ENCODE data around the gene TYMP. TPM values are rescaled to one million over a fixed set of nuclear protein-coding genes. Genes with fewer than 3 reads are reported as not detected.
A peak's percentile ranks its signal among the peaks of the same experiment; 100 is the strongest.

TYMP gene, protein sequence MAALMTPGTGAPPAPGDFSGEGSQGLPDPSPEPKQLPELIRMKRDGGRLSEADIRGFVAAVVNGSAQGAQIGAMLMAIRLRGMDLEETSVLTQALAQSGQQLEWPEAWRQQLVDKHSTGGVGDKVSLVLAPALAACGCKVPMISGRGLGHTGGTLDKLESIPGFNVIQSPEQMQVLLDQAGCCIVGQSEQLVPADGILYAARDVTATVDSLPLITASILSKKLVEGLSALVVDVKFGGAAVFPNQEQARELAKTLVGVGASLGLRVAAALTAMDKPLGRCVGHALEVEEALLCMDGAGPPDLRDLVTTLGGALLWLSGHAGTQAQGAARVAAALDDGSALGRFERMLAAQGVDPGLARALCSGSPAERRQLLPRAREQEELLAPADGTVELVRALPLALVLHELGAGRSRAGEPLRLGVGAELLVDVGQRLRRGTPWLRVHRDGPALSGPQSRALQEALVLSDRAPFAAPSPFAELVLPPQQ
- total RNA-seq (2014; rRNA removed): 12.3 and 21.8 TPM in 2 replicates
- percentile 64 among the genes with signal in this experiment for Bru-seq, nascent RNA
- percentile 54 among the genes with signal in this experiment for BruChase-seq, experiment 1, labeled RNA remaining after a 6-hour chase
- percentile 62 among the genes with signal in this experiment for BruChase-seq, experiment 2, labeled RNA remaining after a 2-hour chase
- long read RNA-seq, transcript TYMP-208 (9 exons, 1,751 nt): minor isoform, 18 of 165 reads
- long read RNA-seq, transcript TYMP-202 (10 exons, 1,614 nt): minor isoform, 9 of 165 reads
- long read RNA-seq, transcript TYMP-201 (10 exons, 1,630 nt): major isoform, 35 of 165 reads
- long read RNA-seq, partial matches to known transcripts: 47 of 165 reads
- long read RNA-seq, other reads (novel, unspliced or antisense): 54 of 165 reads

DNA sequence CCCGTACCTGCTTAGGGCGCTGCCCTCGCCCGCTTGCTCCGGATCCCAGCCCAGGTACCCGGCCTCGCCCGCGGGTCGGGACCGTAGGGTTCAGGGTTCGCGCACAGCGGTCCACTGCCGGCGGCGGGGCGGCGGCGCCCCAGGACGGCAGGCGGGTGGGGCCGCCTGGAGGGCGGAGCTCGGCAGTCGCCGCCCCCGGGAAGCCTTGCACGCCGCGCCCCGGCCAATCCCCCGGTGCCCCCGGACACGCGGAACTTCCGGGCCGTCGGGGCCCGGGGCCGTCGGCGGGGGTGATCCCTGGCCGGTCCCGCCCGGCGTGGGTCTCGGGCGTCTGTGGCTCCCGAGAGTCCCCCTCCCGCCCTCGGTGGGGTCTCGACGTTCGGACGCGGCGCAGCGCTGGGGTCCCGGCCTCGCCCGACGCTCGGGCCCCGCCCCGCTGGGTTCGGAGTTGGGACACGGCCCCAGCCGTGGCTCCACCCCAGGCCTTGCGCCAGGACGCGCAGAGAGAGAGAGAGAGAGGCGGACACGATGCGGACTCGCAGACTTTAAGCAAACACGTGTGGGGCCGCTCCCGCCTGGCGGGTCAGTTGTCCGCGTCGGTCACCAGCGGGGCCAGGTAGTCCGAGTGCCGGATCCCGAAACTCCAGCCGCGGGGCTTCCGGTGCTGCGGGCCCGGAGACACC, at the start of gene TYMP:
Gene TYMP, minus strand, starts transcription at position 116 of the 683 bp plus-strand sequence. CDS start 303 bp downstream, outside the sequence.
- Histone ChIP-seq H2AFZ (ENCODE audit: low read length) (peak within 1 kb of the TSS; percentile 81), H3K27me3 (ENCODE audit: low read length) (no peaks in the 10 kb centered on the region), H3K36me3 (ENCODE audit: low read depth, low read length) (no peaks in the 10 kb centered on the region), H3F3A (ENCODE audit: low read length, unreplicated experiment) (no peaks in the 10 kb centered on the region), H3K9me3 (ENCODE audit: low read length) (no peaks in the 10 kb centered on the region), H3K4me1 (ENCODE audit: insufficient read depth, low read length) (peaks cover 10% of the 10 kb centered on the region; the same call in 1 of the 2 replicates), H3K27ac (ENCODE audit: low read length) (peak within 1 kb of the TSS; percentile 75), H3K4me2 (ENCODE audit: low read length) (peak within 1 kb of the TSS; percentile 100), H3K9ac (ENCODE audit: low read length) (peak within 1 kb of the TSS; percentile 90), H3K79me2 (ENCODE audit: low read length) (peaks cover 6% of the 10 kb centered on the region; the same call in 1 of the 2 replicates), H3K9me2 (replicated peaks; ENCODE audit: low read length) (no peaks in the 10 kb centered on the region), H3K4me3 (ENCODE audit: low read length) (peak within 1 kb of the TSS; percentile 78), H4K20me1 (ENCODE audit: low read length) (no peaks in the 10 kb centered on the region)
- ChIA-PET POLR2A (ENCODE audit: unreplicated experiment) (no interaction called here), CTCF (no interaction called here)
- TSS peak; percentile 40 for BruUV-seq (replicated peaks)
- intact Hi-C loops (cut with micrococcal nuclease): loop anchor here (5.0 kb wide), 2 partner anchors 32 to 92 kb away; partner anchors contain the start of gene SYCE3
- TF ChIP-seq, protein P1, sequence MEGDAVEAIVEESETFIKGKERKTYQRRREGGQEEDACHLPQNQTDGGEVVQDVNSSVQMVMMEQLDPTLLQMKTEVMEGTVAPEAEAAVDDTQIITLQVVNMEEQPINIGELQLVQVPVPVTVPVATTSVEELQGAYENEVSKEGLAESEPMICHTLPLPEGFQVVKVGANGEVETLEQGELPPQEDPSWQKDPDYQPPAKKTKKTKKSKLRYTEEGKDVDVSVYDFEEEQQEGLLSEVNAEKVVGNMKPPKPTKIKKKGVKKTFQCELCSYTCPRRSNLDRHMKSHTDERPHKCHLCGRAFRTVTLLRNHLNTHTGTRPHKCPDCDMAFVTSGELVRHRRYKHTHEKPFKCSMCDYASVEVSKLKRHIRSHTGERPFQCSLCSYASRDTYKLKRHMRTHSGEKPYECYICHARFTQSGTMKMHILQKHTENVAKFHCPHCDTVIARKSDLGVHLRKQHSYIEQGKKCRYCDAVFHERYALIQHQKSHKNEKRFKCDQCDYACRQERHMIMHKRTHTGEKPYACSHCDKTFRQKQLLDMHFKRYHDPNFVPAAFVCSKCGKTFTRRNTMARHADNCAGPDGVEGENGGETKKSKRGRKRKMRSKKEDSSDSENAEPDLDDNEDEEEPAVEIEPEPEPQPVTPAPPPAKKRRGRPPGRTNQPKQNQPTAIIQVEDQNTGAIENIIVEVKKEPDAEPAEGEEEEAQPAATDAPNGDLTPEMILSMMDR (conservative IDR thresholded peaks at IDR 0.05; ENCODE audit: low read depth, low read length): no peak
- no peak for TF ChIP-seq EZH2phosphoT487 (IDR thresholded peaks at IDR 0.05; ENCODE audit: borderline replicate concordance, low read length)
- no peak for TF ChIP-seq EZH2 (IDR thresholded peaks at IDR 0.05; ENCODE audit: low read length, unreplicated experiment)
- peak; percentile 68 for DNase-seq
- ATAC-seq: peak; percentile 27

DNA sequence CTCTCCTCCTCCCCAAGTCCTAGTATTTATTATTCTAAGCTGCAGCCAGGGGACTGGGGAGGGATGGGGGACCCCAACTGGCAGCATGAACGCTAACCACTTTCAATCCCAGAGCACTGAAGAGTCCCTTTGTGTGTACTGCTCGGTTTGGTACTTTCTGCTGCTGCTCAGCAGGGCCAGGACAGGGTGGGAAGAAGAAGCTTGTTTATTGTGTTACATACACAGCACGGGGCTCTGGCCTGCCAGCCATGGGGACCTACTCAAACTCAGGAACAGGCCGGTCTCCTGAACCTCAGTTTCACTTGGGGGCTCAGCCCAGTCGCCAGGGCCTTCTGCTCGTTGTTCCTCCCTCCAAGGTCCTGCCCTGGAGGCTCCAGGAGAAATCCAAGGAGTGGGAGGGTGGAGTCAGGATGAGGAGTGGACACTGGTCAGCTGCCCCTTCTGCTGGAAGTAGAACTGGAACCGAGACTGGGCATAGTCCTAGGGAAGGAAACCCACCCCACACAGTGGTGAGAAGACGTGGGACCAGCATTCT, 49.0 kb upstream of the TYMP start:
- ChIA-PET POLR2A (ENCODE audit: unreplicated experiment) (no interaction called here), CTCF (no interaction called here)
- DNase-seq (no peak), ATAC-seq (no peak)
- Histone ChIP-seq H3K4me2 (ENCODE audit: low read length) (no peak overlapping the region), H3F3A (ENCODE audit: low read length, unreplicated experiment) (no peaks in the 10 kb centered on the region), H3K9ac (ENCODE audit: low read length) (no peak overlapping the region), H3K9me2 (replicated peaks; ENCODE audit: low read length) (no peaks in the 10 kb centered on the region), H2AFZ (ENCODE audit: low read length) (no peak overlapping the region), H3K4me1 (ENCODE audit: insufficient read depth, low read length) (peaks cover 5% of the 10 kb centered on the region), H3K4me3 (ENCODE audit: low read length) (no peak overlapping the region), H3K36me3 (ENCODE audit: low read depth, low read length) (no peaks in the 10 kb centered on the region), H3K79me2 (ENCODE audit: low read length) (peaks cover 18% of the 10 kb centered on the region), H3K27me3 (ENCODE audit: low read length) (no peaks in the 10 kb centered on the region), H3K27ac (ENCODE audit: low read length) (no peak overlapping the region), H4K20me1 (ENCODE audit: low read length) (no peaks in the 10 kb centered on the region), H3K9me3 (ENCODE audit: low read length) (no peaks in the 10 kb centered on the region)
- BruUV-seq (replicated peaks): no TSS peak
- TF ChIP-seq EZH2 (IDR thresholded peaks at IDR 0.05; ENCODE audit: low read length, unreplicated experiment): no peak
- intact Hi-C loops (cut with micrococcal nuclease): no loop called here
